IgD-negative memory B cell (primary cell): Measurements from ENCODE around the gene GRM7. TPM values are rescaled to one million over a fixed set of nuclear protein-coding genes. Genes with fewer than 3 reads are reported as not detected.

Experiments
- H3K27ac Mint-ChIP-seq, 3 donors: one replicate each; pipeline ENCODE4 v1.8.0; 2020 to 2022; ENCODE audit warnings: mild to moderate bottlenecking in 3 of 3, mixed read lengths in 3 of 3, moderate library complexity in 1 of 3
- H3K27me3 Mint-ChIP-seq: one replicate; pipeline ENCODE4 v1.8.0; 2021; ENCODE audit warnings: mixed read lengths
- H3K36me3 Mint-ChIP-seq: one replicate; pipeline ENCODE4 v1.8.0; 2020; ENCODE audit warnings: mild to moderate bottlenecking, mixed read lengths
- H3K4me1 Mint-ChIP-seq, 3 donors: one replicate each; pipeline ENCODE4 v1.8.0; 2020 to 2022; ENCODE audit warnings: mixed read lengths in 3 of 3, mild to moderate bottlenecking in 1 of 3
- H3K4me3 Mint-ChIP-seq, 4 donors: one replicate each; pipeline ENCODE4 v1.8.0; 2020 to 2022; ENCODE audit warnings: mild to moderate bottlenecking in 4 of 4, mixed read lengths in 4 of 4, moderate library complexity in 3 of 4
- H3K9me3 Mint-ChIP-seq, 3 donors: one replicate each; pipeline ENCODE4 v1.8.0; 2020 to 2021; ENCODE audit warnings: mixed read lengths in 3 of 3, mild to moderate bottlenecking in 1 of 3
- polyA plus RNA-seq: library from polyadenylated mRNA; unstranded; fragments of 300-500 nt; fragmentation: Illumina TruSeq; gene quantifications from one replicate; pipeline ENCODE4 v1.2.3, GENCODE V29; 2021

Gene GRM7
- polyA plus RNA-seq, 1 donor from 2014 or later = not detected

DNA sequence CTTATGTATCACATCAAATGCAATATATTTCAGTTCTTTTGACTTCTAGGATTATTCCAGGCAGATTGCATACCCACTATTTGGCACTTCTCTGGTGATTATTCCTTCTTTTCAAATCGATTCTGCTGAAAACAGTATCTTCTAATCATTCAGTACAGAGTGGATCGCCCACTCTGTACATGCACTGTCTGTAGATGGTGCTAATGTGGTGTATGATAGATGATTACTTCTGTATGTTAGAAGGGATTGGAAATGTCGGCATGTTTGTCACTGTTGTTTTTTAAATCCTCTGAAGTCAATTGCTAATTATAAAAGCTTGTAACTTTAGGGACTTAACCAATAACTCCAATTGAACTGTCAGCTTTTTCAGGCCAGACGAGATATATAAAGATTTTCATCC, 642.5 kb downstream of the GRM7 start:
- no peaks in the 10 kb centered on the region for H3K27me3 Mint-ChIP-seq

DNA sequence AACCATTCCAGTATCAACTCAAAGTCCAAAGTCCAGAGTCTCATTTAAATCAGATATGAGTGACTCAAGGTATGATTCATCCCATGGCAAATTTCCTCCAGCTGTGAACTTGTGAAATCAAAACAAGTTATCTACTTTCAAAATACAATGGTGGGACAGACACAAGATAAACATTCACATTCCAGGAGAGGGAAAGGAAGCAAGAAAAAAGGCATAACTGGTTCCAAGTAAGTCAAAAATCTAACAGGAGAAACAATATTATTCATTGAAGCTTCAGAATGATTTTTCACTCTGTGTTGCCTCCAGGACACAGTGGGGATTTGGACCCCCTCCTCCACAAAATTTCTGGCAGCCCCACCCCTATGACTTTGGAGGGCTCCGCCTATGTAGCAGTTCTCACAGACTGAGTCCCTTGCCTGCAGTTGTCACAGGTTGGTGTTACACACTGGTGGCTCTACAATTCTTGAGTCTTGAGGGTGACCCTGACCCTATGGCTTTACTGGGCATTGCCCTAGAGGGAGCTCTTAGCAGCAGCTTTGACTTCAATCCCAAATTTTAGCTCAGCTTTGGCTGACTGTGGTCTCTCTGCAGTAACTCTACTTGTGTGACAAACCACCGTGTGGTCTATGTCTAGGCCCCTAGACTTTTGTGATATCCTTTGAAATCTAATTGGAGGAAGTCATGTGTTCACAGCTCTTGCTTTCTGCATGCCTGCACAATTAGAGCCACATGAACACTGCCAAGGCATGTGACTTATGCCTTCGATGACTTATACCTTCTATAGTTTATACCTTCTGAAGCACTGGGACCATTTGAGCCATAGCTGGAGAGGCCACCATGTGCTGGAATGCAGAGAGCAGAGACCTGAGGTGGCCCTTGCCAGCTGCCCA, 644.2 kb downstream of the GRM7 start:
- no peaks in the 10 kb centered on the region for H3K27me3 Mint-ChIP-seq
- H3K4me1 Mint-ChIP-seq = no peaks in the 10 kb centered on the region
- H3K4me3 Mint-ChIP-seq = no peak overlapping the region
- H3K9me3 Mint-ChIP-seq = peaks cover 0 to 4% (median 3%) of the 10 kb centered on the region in 3 donors
- no peak overlapping the region for H3K27ac Mint-ChIP-seq
- no peaks in the 10 kb centered on the region for H3K36me3 Mint-ChIP-seq

More for the DNA sequence above, 642.5 kb downstream of the GRM7 start:
- Mint-ChIP-seq H3K9me3 (peaks cover 2 to 4% (median 3%) of the 10 kb centered on the region in 3 donors), H3K27ac (no peak overlapping the region), H3K4me3 (no peak overlapping the region), H3K36me3 (no peaks in the 10 kb centered on the region), H3K4me1 (no peaks in the 10 kb centered on the region)

- H3K4me3 Mint-ChIP-seq = no peak overlapping the region
- H3K4me1 Mint-ChIP-seq = no peaks in the 10 kb centered on the region
- H3K27me3 Mint-ChIP-seq = no peaks in the 10 kb centered on the region
- no peak overlapping the region for H3K27ac Mint-ChIP-seq
- no peaks in the 10 kb centered on the region for H3K36me3 Mint-ChIP-seq
- H3K9me3 Mint-ChIP-seq = peaks cover 0 to 4% (median 2%) of the 10 kb centered on the region in 3 donors
Measured at GRCh38 chr3:7506606-7507180, 645.8 kb downstream of the GRM7 start.

GRCh38 chr3:7508821-7509220, 647.9 kb downstream of the GRM7 start:
- Mint-ChIP-seq H3K4me3 (no peak overlapping the region), H3K4me1 (no peaks in the 10 kb centered on the region), H3K36me3 (no peaks in the 10 kb centered on the region), H3K9me3 (peaks cover 1 to 4% (median 2%) of the 10 kb centered on the region in 3 donors), H3K27ac (no peak overlapping the region), H3K27me3 (no peaks in the 10 kb centered on the region)

GRCh38 chr3:7512048-7512447, 651.1 kb downstream of the GRM7 start:
- no peaks in the 10 kb centered on the region for H3K36me3 Mint-ChIP-seq

GRCh38 chr3:7518026-7518425, 657.1 kb downstream of the GRM7 start:
- H3K4me1 Mint-ChIP-seq = no peaks in the 10 kb centered on the region
- no peaks in the 10 kb centered on the region for H3K27me3 Mint-ChIP-seq

More at GRCh38 chr3:7512048-7512447, 651.1 kb downstream of the GRM7 start:
- Mint-ChIP-seq H3K4me3 (no peak overlapping the region), H3K9me3 (peaks cover 0 to 2% (median 1%) of the 10 kb centered on the region in 3 donors), H3K27ac (no peak overlapping the region), H3K27me3 (no peaks in the 10 kb centered on the region), H3K4me1 (no peaks in the 10 kb centered on the region)

DNA sequence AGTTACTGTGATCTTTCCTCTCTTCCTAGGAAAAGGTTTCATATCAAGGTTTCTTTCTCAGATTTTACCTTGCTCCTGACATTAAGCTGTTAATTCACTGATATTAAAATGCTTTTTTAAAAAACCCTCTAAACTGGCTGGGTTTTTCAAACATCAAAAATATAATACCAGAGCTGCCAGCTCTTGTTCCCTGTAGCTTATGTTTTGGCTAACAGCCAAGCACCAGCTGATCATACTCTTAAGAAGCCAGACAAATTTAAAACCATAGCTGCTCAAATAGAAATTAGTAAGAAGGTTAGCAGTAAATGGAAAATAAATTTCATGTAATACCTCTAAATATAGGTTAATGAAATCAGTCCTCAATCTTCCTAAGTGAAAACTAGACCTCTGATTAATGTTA, 657.5 kb downstream of the GRM7 start:
- Mint-ChIP-seq H3K9me3 (peaks cover 3 to 7% (median 4%) of the 10 kb centered on the region in 3 donors), H3K36me3 (no peaks in the 10 kb centered on the region), H3K4me1 (no peaks in the 10 kb centered on the region), H3K4me3 (no peak overlapping the region), H3K27me3 (no peaks in the 10 kb centered on the region), H3K27ac (no peak overlapping the region)

More at GRCh38 chr3:7518026-7518425, 657.1 kb downstream of the GRM7 start:
- peaks cover 3 to 6% (median 4%) of the 10 kb centered on the region in 3 donors for H3K9me3 Mint-ChIP-seq
- H3K36me3 Mint-ChIP-seq = no peaks in the 10 kb centered on the region
- no peak overlapping the region for H3K4me3 Mint-ChIP-seq
- H3K27ac Mint-ChIP-seq = no peak overlapping the region

- H3K4me3 Mint-ChIP-seq = no peak overlapping the region
- no peak overlapping the region for H3K27ac Mint-ChIP-seq
- H3K9me3 Mint-ChIP-seq = peaks cover 3 to 9% (median 4%) of the 10 kb centered on the region in 3 donors
Measured at GRCh38 chr3:7520059-7520458, 659.1 kb downstream of the GRM7 start.

DNA sequence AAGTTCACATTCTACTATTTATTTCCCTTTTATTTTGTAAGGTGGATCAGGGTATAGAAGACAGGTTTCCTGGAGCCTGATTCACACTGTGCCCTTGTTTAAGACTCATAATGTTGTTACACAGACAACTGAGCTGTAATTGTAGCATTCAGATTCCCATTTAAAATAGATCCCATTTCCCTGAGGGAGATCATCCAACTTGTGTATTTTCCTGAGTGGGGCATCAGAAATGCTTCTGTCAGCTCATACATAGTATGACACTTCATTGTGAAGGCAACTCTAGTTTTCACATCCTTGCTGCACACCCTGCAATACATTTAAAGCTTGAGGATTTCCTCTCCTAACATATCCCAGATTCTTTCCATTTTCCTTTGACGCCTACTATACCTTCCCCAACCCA, 659.7 kb downstream of the GRM7 start:
- Mint-ChIP-seq H3K4me3 (no peak overlapping the region), H3K27me3 (no peaks in the 10 kb centered on the region), H3K4me1 (no peaks in the 10 kb centered on the region), H3K27ac (no peak overlapping the region), H3K36me3 (no peaks in the 10 kb centered on the region), H3K9me3 (peaks cover 2 to 10% (median 4%) of the 10 kb centered on the region in 3 donors)

More at GRCh38 chr3:7520059-7520458, 659.1 kb downstream of the GRM7 start:
- no peaks in the 10 kb centered on the region for H3K4me1 Mint-ChIP-seq
- H3K27me3 Mint-ChIP-seq = no peaks in the 10 kb centered on the region
- no peaks in the 10 kb centered on the region for H3K36me3 Mint-ChIP-seq

DNA sequence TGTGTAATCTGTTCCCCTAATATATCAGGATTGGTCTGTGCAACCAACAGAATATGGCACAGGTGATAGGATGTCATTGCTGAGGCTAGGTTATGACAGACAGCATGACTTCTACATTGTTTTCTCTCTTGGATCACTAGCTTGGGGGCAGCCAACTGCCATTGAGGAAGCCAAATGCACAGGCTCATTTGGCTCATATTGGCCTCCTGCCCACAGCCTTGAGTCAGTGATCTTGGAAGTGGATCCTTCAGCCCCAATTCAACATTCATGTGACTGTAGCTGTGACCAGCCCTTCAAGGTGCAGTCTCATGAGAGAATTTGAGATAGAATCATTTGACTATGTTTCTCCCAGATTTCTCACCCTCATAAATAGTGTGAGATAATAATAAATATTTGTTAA, 675.6 kb downstream of the GRM7 start:
- no peaks in the 10 kb centered on the region for H3K27me3 Mint-ChIP-seq

GRCh38 chr3:7536921-7537320, 676.0 kb downstream of the GRM7 start:
- Mint-ChIP-seq H3K4me3 (no peak overlapping the region), H3K36me3 (no peaks in the 10 kb centered on the region), H3K27me3 (no peaks in the 10 kb centered on the region), H3K27ac (no peak overlapping the region), H3K4me1 (no peaks in the 10 kb centered on the region), H3K9me3 (peaks cover 0 to 2% (median 0%) of the 10 kb centered on the region in 3 donors)

More for the DNA sequence above, 675.6 kb downstream of the GRM7 start:
- Mint-ChIP-seq H3K27ac (no peak overlapping the region), H3K4me1 (no peaks in the 10 kb centered on the region), H3K9me3 (peaks cover 0 to 2% (median 0%) of the 10 kb centered on the region in 3 donors), H3K4me3 (no peak overlapping the region), H3K36me3 (no peaks in the 10 kb centered on the region)

GRCh38 chr3:7543294-7543880, 682.5 kb downstream of the GRM7 start:
- no peak overlapping the region for H3K4me3 Mint-ChIP-seq
- no peaks in the 10 kb centered on the region for H3K9me3 Mint-ChIP-seq
- no peaks in the 10 kb centered on the region for H3K36me3 Mint-ChIP-seq

GRCh38 chr3:7545334-7545733, 684.4 kb downstream of the GRM7 start:
- H3K9me3 Mint-ChIP-seq = peaks cover 0 to 4% (median 0%) of the 10 kb centered on the region in 3 donors
- H3K27me3 Mint-ChIP-seq = no peaks in the 10 kb centered on the region
- H3K4me3 Mint-ChIP-seq = no peak overlapping the region
- no peaks in the 10 kb centered on the region for H3K36me3 Mint-ChIP-seq
- no peak overlapping the region for H3K27ac Mint-ChIP-seq
- no peaks in the 10 kb centered on the region for H3K4me1 Mint-ChIP-seq

More at GRCh38 chr3:7543294-7543880, 682.5 kb downstream of the GRM7 start:
- Mint-ChIP-seq H3K27ac (no peak overlapping the region), H3K4me1 (no peaks in the 10 kb centered on the region), H3K27me3 (no peaks in the 10 kb centered on the region)

DNA sequence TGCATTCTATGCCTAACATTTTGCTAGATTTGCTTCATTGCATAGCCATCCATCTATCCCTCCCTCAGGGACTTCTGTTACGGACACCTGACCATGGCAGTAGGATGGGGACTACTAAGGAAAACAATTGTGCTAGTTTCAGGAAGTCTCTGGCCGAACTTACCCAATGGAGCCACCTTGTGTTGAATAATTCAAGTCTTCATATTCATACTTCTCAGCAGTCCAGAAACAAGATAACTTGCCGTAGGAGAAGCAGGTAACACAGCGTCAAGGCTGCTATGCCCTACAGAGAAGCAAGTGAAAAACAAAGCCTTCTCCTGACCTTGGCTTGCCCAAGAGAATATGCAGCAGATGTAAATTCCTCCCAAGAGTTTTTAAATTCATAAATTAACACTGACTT, 685.3 kb downstream of the GRM7 start:
- no peaks in the 10 kb centered on the region for H3K27me3 Mint-ChIP-seq
- no peak overlapping the region for H3K4me3 Mint-ChIP-seq
- H3K27ac Mint-ChIP-seq = no peak overlapping the region
- H3K36me3 Mint-ChIP-seq = no peaks in the 10 kb centered on the region
- H3K9me3 Mint-ChIP-seq = peaks cover 0 to 4% (median 0%) of the 10 kb centered on the region in 3 donors
- no peaks in the 10 kb centered on the region for H3K4me1 Mint-ChIP-seq

DNA sequence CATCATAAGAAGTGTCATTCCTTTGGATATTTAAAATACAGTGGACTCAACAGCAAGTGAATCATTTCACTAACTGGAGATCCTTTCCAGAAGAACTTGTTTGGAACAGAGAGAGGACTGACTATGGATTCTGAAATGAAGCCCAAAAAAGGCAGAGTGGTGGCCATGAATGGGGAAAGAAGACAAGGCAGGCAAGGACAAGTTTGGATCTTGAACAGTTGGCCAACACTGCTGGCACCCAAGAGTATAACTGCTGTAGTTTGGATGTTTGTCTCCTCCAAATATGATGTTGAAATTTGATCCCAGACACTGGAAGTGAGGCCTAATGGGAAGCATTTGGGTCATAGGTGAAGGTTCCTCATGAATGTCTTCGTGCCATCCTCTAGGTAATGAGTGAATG, 686.9 kb downstream of the GRM7 start:
- H3K9me3 Mint-ChIP-seq = peaks cover 1 to 13% (median 4%) of the 10 kb centered on the region in 3 donors
- H3K36me3 Mint-ChIP-seq = no peaks in the 10 kb centered on the region
- H3K27ac Mint-ChIP-seq = no peak overlapping the region
- no peaks in the 10 kb centered on the region for H3K27me3 Mint-ChIP-seq
- no peaks in the 10 kb centered on the region for H3K4me1 Mint-ChIP-seq
- H3K4me3 Mint-ChIP-seq = no peak overlapping the region
